B cell (primary cell): ENCODE measurements around the gene FKRP. TPM values are rescaled to one million over a fixed set of nuclear protein-coding genes. Genes with fewer than 3 reads are reported as not detected.

ENCODE experiments used
- ATAC-seq: fragments of 200-7000 bp; cut with Tn5 transposase; one replicate; pipeline ENCODE4 v1.10.0; 2021; ENCODE audit warnings: low read depth, mild to moderate bottlenecking, moderate number of reproducible peaks, moderate library complexity
- CTCF ChIA-PET: fragments of 350-600 bp; sonication (Branson Sonifier 250); formaldehyde crosslinking; loops from one replicate; lab custom pipeline; 2021; ENCODE audit warnings: antibody characterized with exemption, inconsistent platforms; lab: Charles Lee
- POLR2A ChIA-PET: fragments of 350-600 bp; sonication (Branson Sonifier 250); formaldehyde crosslinking; loops from one replicate; lab custom pipeline; 2021; ENCODE audit warnings: antibody characterized with exemption; lab: Charles Lee
- DNase-seq: peaks from one replicate; pipeline ENCODE4 v3.0.0; 2013
- H2AFZ ChIP-seq: 2 replicates; pipeline ENCODE4 v1.6.1; 2012; ENCODE audit warnings: mild to moderate bottlenecking, low read depth, low read length; ENCODE audit not compliant: insufficient read depth, poor library complexity, severe bottlenecking
- H3K27ac ChIP-seq, 2 donors: 1 replicate in 1 of 2; 2 replicates in 1 of 2; pipeline ENCODE4 v1.5.1; 2012 to 2013; ENCODE audit warnings: low read length in 2 of 2, mild to moderate bottlenecking in 2 of 2, moderate library complexity in 1 of 2
- H3K27me3 ChIP-seq, 4 experiments: fragments of 200-600 bp in 1 of 4; sonication (generic) in 1 of 4; replicated peaks in 1 of 4; 1 replicate in 2 of 4; 2 replicates in 2 of 4; pipeline versions ENCODE4 v1.6.1 to v1.7.0; 2013 to 2016; ENCODE audit warnings: low read length in 3 of 4, mild to moderate bottlenecking in 2 of 4, mixed read lengths in 1 of 4, moderate library complexity in 1 of 4; ENCODE audit not compliant: insufficient read depth in 4 of 4, control insufficient read depth in 3 of 4; ENCODE audit errors: control extremely low read depth in 1 of 4
- H3K36me3 ChIP-seq, 2 experiments: replicated peaks in 1 of 2; 1 replicate in 1 of 2; 2 replicates in 1 of 2; pipeline versions ENCODE4 v1.6.1 to v1.7.1; 2013; ENCODE audit warnings: low read length in 1 of 2; ENCODE audit not compliant: insufficient read depth in 2 of 2, control insufficient read depth in 1 of 2; ENCODE audit errors: control extremely low read depth in 1 of 2, extremely low read depth in 1 of 2
- H3K4me1 ChIP-seq, 2 donors: fragments of 200-600 bp in 1 of 2; sonication (generic) in 1 of 2; 1 replicate in 1 of 2; 2 replicates in 1 of 2; pipeline versions ENCODE4 v1.5.1 to v1.6.1; 2013 to 2017; ENCODE audit warnings: low read length in 2 of 2; ENCODE audit not compliant: control insufficient read depth in 2 of 2, insufficient read depth in 2 of 2
- H3K4me2 ChIP-seq: replicated peaks from 2 replicates; pipeline ENCODE3; 2012; ENCODE audit warnings: mild to moderate bottlenecking, low read depth, low read length; ENCODE audit not compliant: poor library complexity, severe bottlenecking
- H3K4me3 ChIP-seq, 5 experiments: fragments of 200-600 bp in 1 of 5; sonication (generic) in 1 of 5; 1 replicate in 3 of 5; 2 replicates in 2 of 5; pipeline versions ENCODE4 v1.5.1 to v1.7.0; 2011 to 2016; ENCODE audit warnings: low read length in 4 of 5, mild to moderate bottlenecking in 4 of 5, low read depth in 2 of 5, control low read depth in 1 of 5, moderate library complexity in 1 of 5; ENCODE audit not compliant: insufficient read depth in 1 of 5; ENCODE audit errors: control extremely low read depth in 1 of 5, extremely low read depth in 1 of 5
- H3K79me2 ChIP-seq: fragments of 200-600 bp; sonication (generic); one replicate; pipeline ENCODE4 v1.6.0; 2016; ENCODE audit warnings: low read length; ENCODE audit not compliant: control insufficient read depth, insufficient read depth
- H3K9ac ChIP-seq: fragments of 200-600 bp; sonication (generic); 2 replicates; pipeline ENCODE4 v1.6.1; 2017; ENCODE audit warnings: mild to moderate bottlenecking, low read length, moderate library complexity
- H3K9me3 ChIP-seq, 3 donors: one replicate each; pipeline versions ENCODE4 v1.6.1 to v1.7.1; 2013; ENCODE audit warnings: low read length in 2 of 3; ENCODE audit not compliant: control insufficient read depth in 2 of 3, insufficient read depth in 1 of 3; ENCODE audit errors: control extremely low read depth in 1 of 3
- H4K20me1 ChIP-seq: 2 replicates; pipeline ENCODE4 v1.6.0; 2012; ENCODE audit warnings: mild to moderate bottlenecking, low read length; ENCODE audit not compliant: insufficient read depth, control insufficient read depth, poor library complexity, severe bottlenecking
- H3K27ac Mint-ChIP-seq: one replicate; pipeline ENCODE4 v1.8.0; 2021; ENCODE audit warnings: mixed read lengths
- H3K27me3 Mint-ChIP-seq: one replicate; pipeline ENCODE4 v1.8.0; 2021; ENCODE audit warnings: mixed read lengths
- H3K4me1 Mint-ChIP-seq: one replicate; pipeline ENCODE4 v1.8.0; 2021; ENCODE audit warnings: mixed read lengths
- H3K4me3 Mint-ChIP-seq: one replicate; pipeline ENCODE4 v1.8.0; 2021; ENCODE audit warnings: mixed read lengths
- H3K9me3 Mint-ChIP-seq: one replicate; pipeline ENCODE4 v1.8.0; 2022; ENCODE audit warnings: mixed read lengths; ENCODE audit not compliant: insufficient read depth
- EZH2 ChIP-seq: IDR thresholded peaks from 2 replicates; pipeline ENCODE4 v1.6.1; 2012; ENCODE audit warnings: borderline replicate concordance, low read depth, mild to moderate bottlenecking, moderate library complexity, low read length; ENCODE audit not compliant: insufficient read depth, poor library complexity, severe bottlenecking
- WGBS: methylation state at CpG from one replicate; pipeline ENCODE4 v1.1.5; 2013; ENCODE audit warnings: missing lambda C conversion rate; ENCODE audit not compliant: insufficient coverage; 5-methylcytosine and 5-hydroxymethylcytosine counted together
- intact Hi-C: fragments of 100-400 bp; cut with micrococcal nuclease; formaldehyde crosslinking; loops from one replicate; pipeline ENCODE4 v1.10.0; 2022
- polyA plus RNA-seq: library from polyadenylated mRNA; depleted of rRNA; stranded (reverse); fragments of >200 nt; gene quantifications from 2 replicates; pipeline ENCODE4 v1.2.3, GENCODE V29; 2012
- total RNA-seq, 2 donors: library from RNA; stranded (reverse); fragments of 120-200 nt in 1 of 2; gene quantifications; 1 replicate in 1 of 2; 2 replicates in 1 of 2; pipeline versions ENCODE4 v1.2.3 to v1.2.4, GENCODE V29; 2013 to 2022
- TF ChIP-seq, protein P1 (sequence below): fragments of 200-600 bp; IDR thresholded peaks from one replicate; pipeline ENCODE4 v1.8.0; 2022; ENCODE audit warnings: antibody characterized with exemption, mild to moderate bottlenecking

The FKRP gene
- total and polyA plus RNA-seq, 2 donors (not counting 1 experiment from before 2014, with no cell fraction given), result 30.2 to 38.8 TPM

DNA sequence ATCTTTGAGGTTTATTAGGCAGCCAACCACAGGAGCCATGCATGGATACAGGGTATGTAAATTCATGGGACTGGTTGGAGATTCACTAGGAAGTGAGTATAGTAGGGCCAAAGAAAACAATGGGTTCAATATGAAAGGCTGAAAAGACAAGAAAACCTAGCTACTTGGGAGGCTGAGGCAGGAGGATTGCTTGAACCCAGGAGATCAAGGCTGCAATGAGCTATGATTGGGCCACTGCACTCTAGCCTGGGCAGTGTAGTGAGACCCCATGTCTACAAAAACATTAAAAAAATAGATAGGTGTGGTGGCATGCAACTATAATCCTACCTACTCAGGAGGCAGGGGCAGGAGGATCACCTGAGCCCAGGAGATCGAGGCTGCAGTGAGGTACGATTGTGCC lies 52.9 kb downstream of the FKRP start:
- CTCF ChIA-PET, result interaction anchor here (0.6 to 1.6 kb wide), 4 partner anchors 11 to 46 kb away, joined by 3 to 6 read pairs (median 4); partner anchors contain the start of gene SLC1A5
- Histone ChIP-seq H3K79me2 (no peaks in the 10 kb centered on the region), H3K27me3 (no peaks in the 10 kb centered on the region), H3K4me3 (no peak overlapping the region), H3K4me2 (no peak overlapping the region), H3K4me1 (no peaks in the 10 kb centered on the region), H3K27ac (no peak overlapping the region), H3K9me3 (no peaks in the 10 kb centered on the region), H2AFZ (no peak overlapping the region), H4K20me1 (no peaks in the 10 kb centered on the region), H3K9ac (no peak overlapping the region), H3K36me3 (no peaks in the 10 kb centered on the region)
- no CpG with 5 or more reads among the region's 2 CpGs for WGBS
- intact Hi-C loops, result no loop called here
- POLR2A ChIA-PET, result interaction anchor here (0.6 kb wide), 1 partner anchor 420 kb away, joined by 3 read pairs; no protein-coding TSS in a partner anchor
- Mint-ChIP-seq H3K27ac (no peak overlapping the region), H3K4me1 (no peaks in the 10 kb centered on the region), H3K27me3 (peaks cover 2% of the 10 kb centered on the region), H3K9me3 (no peaks in the 10 kb centered on the region), H3K4me3 (no peak overlapping the region)
- ATAC-seq, result no peak
- TF ChIP-seq, protein P1, sequence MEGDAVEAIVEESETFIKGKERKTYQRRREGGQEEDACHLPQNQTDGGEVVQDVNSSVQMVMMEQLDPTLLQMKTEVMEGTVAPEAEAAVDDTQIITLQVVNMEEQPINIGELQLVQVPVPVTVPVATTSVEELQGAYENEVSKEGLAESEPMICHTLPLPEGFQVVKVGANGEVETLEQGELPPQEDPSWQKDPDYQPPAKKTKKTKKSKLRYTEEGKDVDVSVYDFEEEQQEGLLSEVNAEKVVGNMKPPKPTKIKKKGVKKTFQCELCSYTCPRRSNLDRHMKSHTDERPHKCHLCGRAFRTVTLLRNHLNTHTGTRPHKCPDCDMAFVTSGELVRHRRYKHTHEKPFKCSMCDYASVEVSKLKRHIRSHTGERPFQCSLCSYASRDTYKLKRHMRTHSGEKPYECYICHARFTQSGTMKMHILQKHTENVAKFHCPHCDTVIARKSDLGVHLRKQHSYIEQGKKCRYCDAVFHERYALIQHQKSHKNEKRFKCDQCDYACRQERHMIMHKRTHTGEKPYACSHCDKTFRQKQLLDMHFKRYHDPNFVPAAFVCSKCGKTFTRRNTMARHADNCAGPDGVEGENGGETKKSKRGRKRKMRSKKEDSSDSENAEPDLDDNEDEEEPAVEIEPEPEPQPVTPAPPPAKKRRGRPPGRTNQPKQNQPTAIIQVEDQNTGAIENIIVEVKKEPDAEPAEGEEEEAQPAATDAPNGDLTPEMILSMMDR, result no peak
- no peak for TF ChIP-seq EZH2
- DNase-seq, result no peak

DNA sequence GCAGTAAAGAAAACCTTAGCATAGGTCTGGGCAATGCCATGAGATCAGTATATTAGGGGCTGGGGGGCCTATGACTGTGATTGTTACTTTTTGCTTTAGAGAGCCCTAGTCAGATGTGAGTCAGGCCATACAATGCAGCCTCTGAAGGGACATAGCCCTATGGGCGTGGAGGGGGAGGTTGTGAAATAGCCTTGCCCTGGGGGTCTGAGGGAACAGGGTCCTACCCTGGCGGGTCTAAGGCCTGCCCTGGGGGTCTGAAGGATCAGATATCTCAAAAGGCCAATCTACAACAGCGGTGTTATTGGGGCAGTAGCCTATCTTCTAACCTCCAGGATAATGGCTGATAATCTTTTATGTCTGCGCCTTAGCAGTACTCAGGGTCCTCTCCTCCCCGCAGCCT lies 56.3 kb downstream of the FKRP start:
- ChIA-PET CTCF (no interaction called here), POLR2A (interaction anchor here (0.7 kb wide), 2 partner anchors 10 to 155 kb away, joined by 3 to 4 read pairs; no protein-coding TSS in a partner anchor)
- H3K9me3 ChIP-seq, result no peaks in the 10 kb centered on the region
- no peaks in the 10 kb centered on the region for H3K4me1 ChIP-seq
- no peaks in the 10 kb centered on the region for H3K9me3 Mint-ChIP-seq
- no peak overlapping the region for H2AFZ ChIP-seq
- H3K4me3 ChIP-seq, result no peak overlapping the region
- no peaks in the 10 kb centered on the region for H3K27me3 Mint-ChIP-seq
- H3K79me2 ChIP-seq, result no peaks in the 10 kb centered on the region
- no peak for TF ChIP-seq EZH2
- TF ChIP-seq, protein P1, result no peak
- 100% methylated on average over 4 of the region's 5 CpGs for WGBS
- H3K4me1 Mint-ChIP-seq, result no peaks in the 10 kb centered on the region
- intact Hi-C loops, result no loop called here
- H3K27ac Mint-ChIP-seq, result no peak overlapping the region
- no peak overlapping the region for H3K9ac ChIP-seq
- no peak for DNase-seq
- no peaks in the 10 kb centered on the region for H3K36me3 ChIP-seq
- no peak for ATAC-seq
- H4K20me1 ChIP-seq, result no peaks in the 10 kb centered on the region
- no peak overlapping the region for H3K4me3 Mint-ChIP-seq
- no peak overlapping the region for H3K27ac ChIP-seq
- no peaks in the 10 kb centered on the region for H3K27me3 ChIP-seq
- H3K4me2 ChIP-seq, result no peak overlapping the region
